CD4-positive, alpha-beta memory T cell (primary cell): ENCODE measurements around the gene RGPD8. TPM values are rescaled to one million over a fixed set of nuclear protein-coding genes. Genes with fewer than 3 reads are reported as not detected.
A peak's percentile ranks its signal among the peaks of the same experiment; 100 is the strongest.
"Not testable (repeated sequence)": the region's sequence is repeated elsewhere in the genome, so short reads cannot be mapped to it uniquely, and the experiment has no call there.

Source experiments
- CTCF ChIA-PET: fragments of 350-600 bp; sonication (Branson Sonifier 250); formaldehyde crosslinking; loops from one replicate; lab custom pipeline; 2021; ENCODE audit warnings: inconsistent platforms; ENCODE audit not compliant: partially characterized antibody; lab: Charles Lee
- POLR2A ChIA-PET: fragments of 350-600 bp; sonication (Branson Sonifier 250); formaldehyde crosslinking; loops from one replicate; lab custom pipeline; 2021; ENCODE audit not compliant: partially characterized antibody; lab: Charles Lee
- DNase-seq, 5 donors: peaks; one replicate each; pipeline versions ENCODE4 v3.0.0 to v3.0.0-alpha.2; 2020 to 2022; ENCODE audit warnings: mixed read lengths in 1 of 5
- H3K27ac ChIP-seq: one replicate; pipeline ENCODE4 v1.7.0; 2013; ENCODE audit warnings: low read depth, low read length
- H3K27me3 ChIP-seq: 2 replicates; pipeline ENCODE4 v1.7.0; 2013; ENCODE audit warnings: mild to moderate bottlenecking, low read length, moderate library complexity; ENCODE audit not compliant: insufficient read depth
- H3K36me3 ChIP-seq: 2 replicates; pipeline ENCODE4 v1.7.0; 2013; ENCODE audit warnings: mild to moderate bottlenecking, low read length, moderate library complexity; ENCODE audit not compliant: insufficient read depth
- H3K4me1 ChIP-seq: 2 replicates; pipeline ENCODE4 v1.7.0; 2013; ENCODE audit warnings: mild to moderate bottlenecking, low read length, moderate library complexity; ENCODE audit not compliant: insufficient read depth
- H3K4me3 ChIP-seq, 2 donors: one replicate each; pipeline ENCODE4 v1.7.0; 2013; ENCODE audit warnings: low read length in 2 of 2, mild to moderate bottlenecking in 1 of 2
- H3K9me3 ChIP-seq, 2 donors: one replicate each; pipeline ENCODE4 v1.7.0; 2013; ENCODE audit warnings: low read length in 2 of 2, control low read depth in 1 of 2; ENCODE audit not compliant: control insufficient read depth in 1 of 2
- H3K27ac Mint-ChIP-seq, 7 donors: one replicate each; pipeline ENCODE4 v1.8.0; 2020 to 2021; ENCODE audit warnings: mixed read lengths in 7 of 7, mild to moderate bottlenecking in 6 of 7, inconsistent platforms in 3 of 7, moderate library complexity in 3 of 7
- H3K27me3 Mint-ChIP-seq, 2 donors: one replicate each; pipeline ENCODE4 v1.8.0; 2020 to 2021; ENCODE audit warnings: mixed read lengths in 2 of 2
- H3K36me3 Mint-ChIP-seq, 2 donors: one replicate each; pipeline ENCODE4 v1.8.0; 2020 to 2021; ENCODE audit warnings: mixed read lengths in 2 of 2, inconsistent platforms in 1 of 2, mild to moderate bottlenecking in 1 of 2
- H3K4me1 Mint-ChIP-seq, 4 donors: one replicate each; pipeline ENCODE4 v1.8.0; 2020 to 2021; ENCODE audit warnings: mixed read lengths in 4 of 4, mild to moderate bottlenecking in 1 of 4
- H3K4me3 Mint-ChIP-seq, 8 donors: one replicate each; pipeline ENCODE4 v1.8.0; 2020 to 2021; ENCODE audit warnings: mixed read lengths in 8 of 8, mild to moderate bottlenecking in 7 of 8, moderate library complexity in 6 of 8, inconsistent platforms in 3 of 8
- H3K9me3 Mint-ChIP-seq, 8 donors: one replicate each; pipeline ENCODE4 v1.8.0; 2020 to 2021; ENCODE audit warnings: mixed read lengths in 8 of 8, mild to moderate bottlenecking in 5 of 8, inconsistent platforms in 3 of 8, moderate library complexity in 1 of 8
- intact Hi-C: fragments of 100-400 bp; cut with micrococcal nuclease; formaldehyde crosslinking; loops from one replicate; pipeline ENCODE4 v1.15.1; 2023
- polyA plus RNA-seq, 2 donors: library from polyadenylated mRNA; unstranded; fragments of 300-500 nt; fragmentation: Illumina TruSeq; gene quantifications; one replicate each; pipeline ENCODE4 v1.2.3, GENCODE V29; 2021
- total RNA-seq, 2 experiments: library from RNA; stranded (reverse); gene quantifications; one replicate each; pipeline ENCODE4 v1.2.3, GENCODE V29; 2021

The RGPD8 gene
- total and polyA plus RNA-seq, 4 experiments from 2014 or later: 1.9 to 30.1 (median 17.4) TPM

GRCh38 chr2:112431587-112432295, 1.7 kb downstream of the RGPD8 start:
- H3K36me3 Mint-ChIP-seq, H3K27ac ChIP-seq, H3K9me3 ChIP-seq, H3K27me3 Mint-ChIP-seq, POLR2A ChIA-PET, H3K36me3 ChIP-seq, H3K9me3 Mint-ChIP-seq, H3K27me3 ChIP-seq, H3K4me1 ChIP-seq, DNase-seq: not testable (repeated sequence)
- H3K4me3 ChIP-seq: peak overlapping the region in 1 of 2 donors; percentile 28
- CTCF ChIA-PET: interaction anchor here (1.2 to 1.3 kb wide), 2 partner anchors 152 to 310 kb away, joined by 3 to 5 read pairs; partner anchors contain the start of gene CHCHD5
- peak overlapping the region; percentile 73 to 89 (median 81) for H3K4me3 Mint-ChIP-seq
- peak overlapping the region in 6 of 7 donors; percentile 17 to 87 (median 68) for H3K27ac Mint-ChIP-seq
- H3K4me1 Mint-ChIP-seq: peaks cover 6 to 29% (median 15%) of the 10 kb centered on the region in 4 donors
- intact Hi-C loops: loop anchor here (2.0 to 5.0 kb wide), 2 partner anchors 173 to 244 kb away; no protein-coding TSS in a partner anchor

GRCh38 chr2:112424553-112424952, 8.9 kb downstream of the RGPD8 start:
- H3K27ac Mint-ChIP-seq, CTCF ChIA-PET, H3K9me3 ChIP-seq, H3K4me1 ChIP-seq, H3K27me3 ChIP-seq, intact Hi-C loops, POLR2A ChIA-PET, H3K4me1 Mint-ChIP-seq, H3K27me3 Mint-ChIP-seq, H3K4me3 Mint-ChIP-seq, DNase-seq, H3K36me3 ChIP-seq, H3K36me3 Mint-ChIP-seq, H3K27ac ChIP-seq, H3K9me3 Mint-ChIP-seq, H3K4me3 ChIP-seq: not testable (repeated sequence)

- H3K27me3 Mint-ChIP-seq, H3K4me3 Mint-ChIP-seq, H3K4me3 ChIP-seq, H3K36me3 Mint-ChIP-seq, intact Hi-C loops, H3K27ac ChIP-seq, POLR2A ChIA-PET, H3K9me3 ChIP-seq, H3K4me1 Mint-ChIP-seq, DNase-seq, H3K36me3 ChIP-seq, H3K27ac Mint-ChIP-seq, CTCF ChIA-PET, H3K4me1 ChIP-seq, H3K9me3 Mint-ChIP-seq, H3K27me3 ChIP-seq: not testable (repeated sequence)
These were observed 16.6 kb downstream of the RGPD8 start for GRCh38 chr2:112416860-112417259.

GRCh38 chr2:112360055-112360454, 73.4 kb downstream of the RGPD8 start:
- peak overlapping the region in 1 of 8 donors; percentile 49 for H3K4me3 Mint-ChIP-seq
- H3K9me3 ChIP-seq, H3K4me3 ChIP-seq, H3K36me3 Mint-ChIP-seq, intact Hi-C loops, H3K27me3 Mint-ChIP-seq, H3K27ac ChIP-seq, H3K36me3 ChIP-seq, CTCF ChIA-PET, H3K4me1 ChIP-seq, H3K27me3 ChIP-seq, H3K4me1 Mint-ChIP-seq, POLR2A ChIA-PET, H3K27ac Mint-ChIP-seq, DNase-seq: not testable (repeated sequence)
- H3K9me3 Mint-ChIP-seq: peaks cover 0 to 23% (median 16%) of the 10 kb centered on the region in 8 donors

- POLR2A ChIA-PET, CTCF ChIA-PET, H3K4me3 ChIP-seq, H3K36me3 ChIP-seq, H3K4me3 Mint-ChIP-seq, DNase-seq, H3K27ac ChIP-seq, H3K27ac Mint-ChIP-seq, H3K27me3 ChIP-seq, H3K36me3 Mint-ChIP-seq, H3K9me3 ChIP-seq, H3K4me1 Mint-ChIP-seq, H3K27me3 Mint-ChIP-seq, H3K4me1 ChIP-seq, intact Hi-C loops: not testable (repeated sequence)
- peaks cover 0 to 15% (median 11%) of the 10 kb centered on the region in 8 donors for H3K9me3 Mint-ChIP-seq
These were observed 79.1 kb downstream of the RGPD8 start for GRCh38 chr2:112354335-112354734.

GRCh38 chr2:112352809-112353603, 80.4 kb downstream of the RGPD8 start:
- H3K4me3 ChIP-seq, H3K27ac ChIP-seq, H3K27me3 ChIP-seq, H3K27me3 Mint-ChIP-seq, H3K4me1 ChIP-seq, intact Hi-C loops, DNase-seq, H3K4me1 Mint-ChIP-seq, H3K36me3 ChIP-seq, POLR2A ChIA-PET, H3K9me3 Mint-ChIP-seq, H3K36me3 Mint-ChIP-seq, CTCF ChIA-PET, H3K4me3 Mint-ChIP-seq, H3K27ac Mint-ChIP-seq, H3K9me3 ChIP-seq: not testable (repeated sequence)

GRCh38 chr2:112352292-112352691, 81.2 kb downstream of the RGPD8 start:
- POLR2A ChIA-PET, H3K27ac ChIP-seq: not testable (repeated sequence)

More at GRCh38 chr2:112352292-112352691, 81.2 kb downstream of the RGPD8 start:
- H3K27ac Mint-ChIP-seq: peak overlapping the region in 4 of 7 donors; percentile 1 to 84 (median 28)
- H3K9me3 Mint-ChIP-seq, CTCF ChIA-PET, H3K27me3 ChIP-seq, H3K4me3 ChIP-seq, intact Hi-C loops, H3K4me1 Mint-ChIP-seq, H3K4me1 ChIP-seq, H3K4me3 Mint-ChIP-seq, DNase-seq, H3K27me3 Mint-ChIP-seq, H3K36me3 Mint-ChIP-seq, H3K9me3 ChIP-seq, H3K36me3 ChIP-seq: not testable (repeated sequence)
